IMR-90 (cell line): ENCODE measurements around the gene CTCFL. TPM values are rescaled to one million over a fixed set of nuclear protein-coding genes. Genes with fewer than 3 reads are reported as not detected.

ENCODE experiments used
- ATAC-seq: fragments of 200-7000 bp; cut with Tn5 transposase; 2 replicates; pipeline ENCODE4 v1.9.1; 2020; ENCODE audit warnings: low read depth, mild to moderate bottlenecking, moderate library complexity
- BruUV-seq: library from RNA; stranded (reverse); fragments of 400-500 nt; replicated peaks from 2 replicates; lab custom pipeline; 2021; lab: Mats Ljungman, UMichigan
- CTCF ChIA-PET: fragments of 300-600 bp; formaldehyde crosslinking; extraction: SDS; loops from one replicate; lab custom pipeline; 2021; ENCODE audit warnings: antibody characterized with exemption; lab: Yijun Ruan, JAX
- POLR2A ChIA-PET: fragments of 300-600 bp; sonication (Branson Sonifier 250); formaldehyde crosslinking; loops from one replicate; lab custom pipeline; 2022; ENCODE audit warnings: antibody characterized with exemption; ENCODE audit not compliant: unreplicated experiment; lab: Charles Lee
- DNase-seq: peaks from one replicate; pipeline ENCODE4 v3.0.0; 2013
- H2AFZ ChIP-seq: replicated peaks from 2 replicates; pipeline ENCODE3; 2013; ENCODE audit warnings: low read length, mild to moderate bottlenecking; ENCODE audit not compliant: poor library complexity
- H2AK5ac ChIP-seq: 2 replicates; pipeline ENCODE4 v1.6.1; 2013; ENCODE audit warnings: low read depth, low read length, inconsistent platforms
- H2AK9ac ChIP-seq: replicated peaks from 2 replicates; pipeline ENCODE3; 2013; ENCODE audit warnings: mild to moderate bottlenecking, low read depth, low read length, moderate library complexity; ENCODE audit not compliant: poor library complexity
- H2BK120ac ChIP-seq: 2 replicates; pipeline ENCODE4 v1.6.1; 2013; ENCODE audit warnings: low read depth, low read length, inconsistent platforms
- H2BK15ac ChIP-seq: 3 replicates; pipeline ENCODE4 v1.6.1; 2013; ENCODE audit warnings: low read depth, low read length, inconsistent platforms
- H2BK20ac ChIP-seq: 2 replicates; pipeline ENCODE4 v1.6.1; 2013; ENCODE audit warnings: low read depth, mild to moderate bottlenecking, inconsistent platforms, low read length, moderate library complexity
- H2BK5ac ChIP-seq: 2 replicates; pipeline ENCODE4 v1.6.1; 2013; ENCODE audit warnings: mild to moderate bottlenecking, low read depth, low read length, inconsistent platforms; ENCODE audit not compliant: poor library complexity, severe bottlenecking
- H3K14ac ChIP-seq: replicated peaks from 2 replicates; pipeline ENCODE4 v1.6.1; 2013; ENCODE audit warnings: low read depth, low read length, inconsistent platforms
- H3K18ac ChIP-seq: 2 replicates; pipeline ENCODE4 v1.6.1; 2013; ENCODE audit warnings: low read depth, low read length, control low read depth
- H3K23ac ChIP-seq: 2 replicates; pipeline ENCODE4 v1.6.1; 2013; ENCODE audit warnings: low read depth, low read length, inconsistent platforms
- H3K27ac ChIP-seq: 2 replicates; pipeline ENCODE4 v1.5.1; 2013; ENCODE audit warnings: mild to moderate bottlenecking, control low read depth, low read length; ENCODE audit not compliant: insufficient read depth
- H3K27me3 ChIP-seq: 2 replicates; pipeline ENCODE4 v1.6.1; 2013; ENCODE audit warnings: low read length; ENCODE audit not compliant: control insufficient read depth, insufficient read depth
- H3K36me3 ChIP-seq: 2 replicates; pipeline ENCODE4 v1.6.1; 2013; ENCODE audit warnings: low read length, mixed read lengths; ENCODE audit not compliant: control insufficient read depth, insufficient read depth
- H3K4ac ChIP-seq: 2 replicates; pipeline ENCODE4 v1.6.1; 2013; ENCODE audit warnings: low read depth, low read length, inconsistent platforms
- H3K4me1 ChIP-seq: 2 replicates; pipeline ENCODE4 v1.6.1; 2013; ENCODE audit warnings: low read length, mixed read lengths; ENCODE audit not compliant: control insufficient read depth, insufficient read depth
- H3K4me2 ChIP-seq: 2 replicates; pipeline ENCODE4 v1.6.1; 2013; ENCODE audit warnings: low read depth, mild to moderate bottlenecking, control low read depth, low read length, moderate library complexity
- H3K4me3 ChIP-seq: 2 replicates; pipeline ENCODE4 v1.5.1; 2013; ENCODE audit warnings: low read depth, mild to moderate bottlenecking, control low read depth, low read length, moderate library complexity; ENCODE audit not compliant: insufficient read depth
- H3K56ac ChIP-seq: 2 replicates; pipeline ENCODE4 v1.6.1; 2013; ENCODE audit warnings: low read length, inconsistent platforms; ENCODE audit not compliant: insufficient read depth; ENCODE audit errors: extremely low read depth
- H3K79me1 ChIP-seq, 2 experiments: 2 replicates each; pipeline ENCODE4 v1.6.1; 2013; ENCODE audit warnings: low read length in 2 of 2, inconsistent platforms in 1 of 2, low read depth in 1 of 2
- H3K9ac ChIP-seq: 2 replicates; pipeline ENCODE4 v1.6.1; 2013; ENCODE audit warnings: low read depth, low read length, control low read depth
- H3K9me1 ChIP-seq: 2 replicates; pipeline ENCODE4 v1.6.1; 2013; ENCODE audit warnings: low read length, inconsistent platforms; ENCODE audit not compliant: insufficient read depth
- H3K9me3 ChIP-seq: 2 replicates; pipeline ENCODE4 v1.6.1; 2013; ENCODE audit warnings: low read length; ENCODE audit not compliant: control insufficient read depth, insufficient read depth
- H4K20me1 ChIP-seq: 2 replicates; pipeline ENCODE4 v1.6.1; 2013; ENCODE audit warnings: low read length, inconsistent platforms; ENCODE audit not compliant: insufficient read depth
- H4K5ac ChIP-seq: 2 replicates; pipeline ENCODE4 v1.6.1; 2013; ENCODE audit warnings: mild to moderate bottlenecking, low read depth, low read length, control low read depth
- H4K8ac ChIP-seq, 2 experiments: 2 replicates each; pipeline ENCODE4 v1.6.1; 2013; ENCODE audit warnings: low read depth in 2 of 2, low read length in 2 of 2, control low read depth in 1 of 2, inconsistent platforms in 1 of 2
- H4K91ac ChIP-seq: 2 replicates; pipeline ENCODE4 v1.6.1; 2013; ENCODE audit warnings: low read depth, low read length, inconsistent platforms; ENCODE audit not compliant: insufficient read depth
- BHLHE40 ChIP-seq: fragments of 150-350 bp; IDR thresholded peaks from 2 replicates; pipeline ENCODE4 v1.6.1; 2016; ENCODE audit warnings: mild to moderate bottlenecking, low read depth, low read length
- MAFK ChIP-seq: IDR thresholded peaks from 2 replicates; pipeline ENCODE4 v1.6.1; 2012; ENCODE audit warnings: low read depth, low read length, improper control_type of control experiment
- MAZ ChIP-seq: IDR thresholded peaks from 2 replicates; pipeline ENCODE4 v1.6.1; 2012; ENCODE audit warnings: low read depth, mild to moderate bottlenecking, low read length, improper control_type of control experiment, moderate library complexity, borderline replicate concordance
- MXI1 ChIP-seq: IDR thresholded peaks from 2 replicates; pipeline ENCODE4 v1.6.1; 2012; ENCODE audit warnings: low read depth, mild to moderate bottlenecking, low read length, moderate library complexity, borderline replicate concordance
- POLR2A ChIP-seq: IDR thresholded peaks from 2 replicates; pipeline ENCODE4 v1.6.1; 2012; ENCODE audit warnings: mild to moderate bottlenecking, low read depth, low read length
- RAD21 ChIP-seq: IDR thresholded peaks from 2 replicates; pipeline ENCODE4 v1.6.1; 2012; ENCODE audit warnings: low read length, improper control_type of control experiment
- RFX5 ChIP-seq: IDR thresholded peaks from 2 replicates; pipeline ENCODE4 v1.8.0; 2012; ENCODE audit warnings: low read depth, mild to moderate bottlenecking, low read length, moderate library complexity
- WGBS, 2 experiments: methylation state at CpG; one replicate each; pipeline versions ENCODE4 v1.1.5 to v1.1.7; 2013; ENCODE audit warnings: missing lambda C conversion rate in 2 of 2; ENCODE audit not compliant: insufficient read length in 1 of 2; ENCODE audit errors: extremely low coverage in 2 of 2; 5-methylcytosine and 5-hydroxymethylcytosine counted together
- dilution Hi-C: fragments of 300-500 bp; cut with HindIII; formaldehyde crosslinking; loops from one replicate; pipeline ENCODE4 v1.14.3; 2018; ENCODE audit warnings: low sequenced_read_pairs; ENCODE audit not compliant: unreplicated experiment
- in situ Hi-C: fragments of 300-500 bp; cut with MboI; formaldehyde crosslinking; loops from 3 replicates; pipeline ENCODE4 v1.14.3; 2019; ENCODE audit warnings: low sequenced_read_pairs, inconsistent platforms, mixed read lengths
- intact Hi-C: fragments of 100-400 bp; cut with micrococcal nuclease; formaldehyde crosslinking; loops from 2 replicates; pipeline ENCODE4 v1.10.0; 2022
- polyA plus RNA-seq, 3 experiments: library from polyadenylated mRNA; depleted of rRNA; stranded (reverse); fragments of >200 nt; gene quantifications; 2 replicates each; pipeline ENCODE4 v1.2.3, GENCODE V29; 2012; ENCODE audit warnings: low replicate concordance in 1 of 3
- total RNA-seq: library from RNA; depleted of rRNA; stranded (reverse); fragments of >200 nt; gene quantifications from 2 replicates; pipeline ENCODE4 v1.2.3, GENCODE V29; 2012
- TF ChIP-seq, protein P1 (sequence below): conservative IDR thresholded peaks from 2 replicates; pipeline ENCODE4 v1.5.1; 2012; ENCODE audit warnings: mild to moderate bottlenecking, low read depth, low read length, improper control_type of control experiment

Gene CTCFL
- total and polyA plus RNA-seq, 2 of the 4 experiments (the other 2 are of a cell fraction) = not detected

DNA sequence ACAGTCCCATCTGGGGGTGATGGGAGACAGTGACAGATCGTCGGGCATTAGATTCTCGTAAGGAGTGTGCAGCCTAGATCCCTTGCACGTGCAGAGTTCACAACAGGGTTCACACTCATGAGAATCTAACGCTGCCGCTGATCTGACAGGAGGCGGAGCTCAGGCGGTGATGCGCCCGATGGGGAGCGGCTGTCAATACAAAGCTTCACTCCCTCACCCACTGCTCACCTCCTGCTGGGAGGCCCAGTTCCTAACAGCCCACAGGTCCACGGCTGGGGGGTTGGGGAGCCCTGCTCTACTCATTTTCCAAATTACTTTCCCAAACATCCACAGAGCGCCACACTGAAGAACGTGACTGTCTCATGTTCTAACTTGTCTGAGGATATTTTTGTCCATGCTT is 25.3 kb downstream of the CTCFL start:
- Histone ChIP-seq H2BK5ac (no peak overlapping the region), H2BK20ac (no peak overlapping the region), H3K23ac (no peak overlapping the region), H4K8ac (no peak overlapping the region), H3K18ac (no peak overlapping the region), H3K14ac (no peak overlapping the region), H3K4ac (no peak overlapping the region), H2AFZ (no peak overlapping the region), H3K4me1 (no peaks in the 10 kb centered on the region; the same call in 1 of the 2 replicates), H2BK120ac (no peak overlapping the region), H3K27ac (no peak overlapping the region), H4K5ac (no peak overlapping the region), H3K9me3 (no peaks in the 10 kb centered on the region), H3K4me2 (no peak overlapping the region), H3K79me1 (no peaks in the 10 kb centered on the region), H3K56ac (no peak overlapping the region), H3K9me1 (no peaks in the 10 kb centered on the region), H2AK9ac (no peak overlapping the region), H3K9ac (no peak overlapping the region), H3K27me3 (peaks cover 3% of the 10 kb centered on the region; the same call in 1 of the 2 replicates), H3K4me3 (no peak overlapping the region), H2AK5ac (no peak overlapping the region), H2BK15ac (no peak overlapping the region), H4K91ac (no peak overlapping the region), H4K20me1 (no peaks in the 10 kb centered on the region), H3K36me3 (no peaks in the 10 kb centered on the region)
- ChIA-PET POLR2A (no interaction called here), CTCF (no interaction called here)
- no TSS peak for BruUV-seq
- DNase-seq (no peak), ATAC-seq (no peak)
- dilution Hi-C loops = no loop called here
- TF ChIP-seq MAZ = no peak
- TF ChIP-seq POLR2A = no peak
- TF ChIP-seq RFX5 = no peak
- TF ChIP-seq MXI1 = no peak
- TF ChIP-seq BHLHE40 = no peak
- no peak for TF ChIP-seq RAD21
- no peak for TF ChIP-seq MAFK
- TF ChIP-seq, protein P1, sequence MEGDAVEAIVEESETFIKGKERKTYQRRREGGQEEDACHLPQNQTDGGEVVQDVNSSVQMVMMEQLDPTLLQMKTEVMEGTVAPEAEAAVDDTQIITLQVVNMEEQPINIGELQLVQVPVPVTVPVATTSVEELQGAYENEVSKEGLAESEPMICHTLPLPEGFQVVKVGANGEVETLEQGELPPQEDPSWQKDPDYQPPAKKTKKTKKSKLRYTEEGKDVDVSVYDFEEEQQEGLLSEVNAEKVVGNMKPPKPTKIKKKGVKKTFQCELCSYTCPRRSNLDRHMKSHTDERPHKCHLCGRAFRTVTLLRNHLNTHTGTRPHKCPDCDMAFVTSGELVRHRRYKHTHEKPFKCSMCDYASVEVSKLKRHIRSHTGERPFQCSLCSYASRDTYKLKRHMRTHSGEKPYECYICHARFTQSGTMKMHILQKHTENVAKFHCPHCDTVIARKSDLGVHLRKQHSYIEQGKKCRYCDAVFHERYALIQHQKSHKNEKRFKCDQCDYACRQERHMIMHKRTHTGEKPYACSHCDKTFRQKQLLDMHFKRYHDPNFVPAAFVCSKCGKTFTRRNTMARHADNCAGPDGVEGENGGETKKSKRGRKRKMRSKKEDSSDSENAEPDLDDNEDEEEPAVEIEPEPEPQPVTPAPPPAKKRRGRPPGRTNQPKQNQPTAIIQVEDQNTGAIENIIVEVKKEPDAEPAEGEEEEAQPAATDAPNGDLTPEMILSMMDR = no peak
- 43% methylated on average over 4 of the region's 14 CpGs; no CpG with 5 or more reads in 1 of the 2 experiments for WGBS, 2 experiments
- in situ Hi-C loops = loop anchor here (5.0 kb wide), 1 partner anchor 112 kb away; no protein-coding TSS in a partner anchor
- intact Hi-C loops = loop anchor here (5.0 kb wide), 1 partner anchor 407 kb away; no protein-coding TSS in a partner anchor
